HepG2 (cell line): ENCODE results near the gene ETV5. TPM values are rescaled to one million over a fixed set of nuclear protein-coding genes. Genes with fewer than 3 reads are reported as not detected.

Experiments used
- AKAP8 ChIP-seq: sonication (generic); formaldehyde crosslinking; IDR thresholded peaks from 2 replicates; pipeline ENCODE4 v1.5.1; 2020; ENCODE audit warnings: mild to moderate bottlenecking, missing genetic modification reagents
- ARID2 ChIP-seq: sonication (generic); formaldehyde crosslinking; IDR thresholded peaks from 2 replicates; pipeline ENCODE4 v1.8.1; 2022; ENCODE audit warnings: mild to moderate bottlenecking, missing genetic modification reagents, borderline replicate concordance
- ASH2L ChIP-seq: fragments of 300-600, 200-600 bp; sonication (generic); IDR thresholded peaks from 2 replicates; pipeline ENCODE4 v1.7.0; 2017; ENCODE audit warnings: low read depth, mild to moderate bottlenecking, moderate library complexity, mixed read lengths, low read length; ENCODE audit not compliant: insufficient read length
- CC2D1A ChIP-seq: sonication (generic); formaldehyde crosslinking; IDR thresholded peaks from 2 replicates; pipeline ENCODE4 v1.8.1; 2023; ENCODE audit warnings: mild to moderate bottlenecking, missing genetic modification reagents
- CHD4 ChIP-seq: fragments of 200-600 bp; sonication (generic); IDR thresholded peaks from 2 replicates; pipeline ENCODE4 v1.7.0; 2017; ENCODE audit warnings: mild to moderate bottlenecking, low read length, borderline replicate concordance
- CREBL2 ChIP-seq: sonication (generic); formaldehyde crosslinking; IDR thresholded peaks from 2 replicates; pipeline ENCODE4 v1.8.1; 2023; ENCODE audit warnings: missing genetic modification reagents, mild to moderate bottlenecking, borderline replicate concordance
- CSRNP2 ChIP-seq: sonication (generic); formaldehyde crosslinking; conservative IDR thresholded peaks from 2 replicates; pipeline ENCODE4 v1.8.0; 2022; ENCODE audit warnings: low read depth, missing genetic modification reagents
- DRAP1 ChIP-seq: IDR thresholded peaks from 2 replicates; pipeline ENCODE4 v1.6.1; 2016; ENCODE audit warnings: missing genetic modification reagents, missing compliant biosample characterization
- FOXA1 ChIP-seq, 2 experiments: fragments of 450-650 bp in 1 of 2; sonication (generic) in 1 of 2; formaldehyde crosslinking in 1 of 2; IDR thresholded peaks; 2 replicates each; pipeline versions ENCODE4 v1.4.0 to v1.6.1; 2016 to 2020; ENCODE audit warnings: missing genetic modification reagents in 1 of 2
- GABPA ChIP-seq, 2 experiments: IDR thresholded peaks; 2 replicates each; pipeline ENCODE4 v1.6.1; 2011 to 2016; ENCODE audit warnings: low read depth in 2 of 2, low read length in 1 of 2, missing biosample characterization in 1 of 2, missing genetic modification characterization in 1 of 2
- HNRNPH1 ChIP-seq: fragments of 200-400 bp; formaldehyde crosslinking; optimal IDR thresholded peaks from 2 replicates; pipeline ENCODE3; 2017; ENCODE audit warnings: mild to moderate bottlenecking, low read depth, low read length
- KAT8 ChIP-seq: IDR thresholded peaks from 2 replicates; pipeline ENCODE4 v1.6.1; 2016; ENCODE audit warnings: missing genetic modification reagents, missing compliant biosample characterization
- KDM5A ChIP-seq: fragments of 200-600 bp; sonication (generic); IDR thresholded peaks from 2 replicates; pipeline ENCODE4 v1.7.0; 2018; ENCODE audit warnings: antibody characterized with exemption, mild to moderate bottlenecking, low read length, borderline replicate concordance
- KLF13 ChIP-seq: sonication (generic); formaldehyde crosslinking; IDR thresholded peaks from 2 replicates; pipeline ENCODE4 v1.4.0; 2020; ENCODE audit warnings: mild to moderate bottlenecking, missing genetic modification reagents
- NR0B2 ChIP-seq: sonication (generic); formaldehyde crosslinking; IDR thresholded peaks from 2 replicates; pipeline ENCODE4 v1.4.0; 2020; ENCODE audit warnings: mild to moderate bottlenecking, missing genetic modification reagents
- PAF1 ChIP-seq: IDR thresholded peaks from 2 replicates; pipeline ENCODE4 v1.6.1; 2016; ENCODE audit warnings: missing genetic modification reagents, missing compliant biosample characterization
- RORA ChIP-seq: sonication (generic); formaldehyde crosslinking; IDR thresholded peaks from 2 replicates; pipeline ENCODE4 v1.5.0; 2020; ENCODE audit warnings: mild to moderate bottlenecking, missing genetic modification reagents, moderate library complexity
- SETDB1 ChIP-seq: sonication (generic); formaldehyde crosslinking; IDR thresholded peaks from 2 replicates; pipeline ENCODE4 v1.5.1; 2020; ENCODE audit warnings: missing genetic modification reagents, mild to moderate bottlenecking, borderline replicate concordance
- SNAI1 ChIP-seq: sonication (generic); formaldehyde crosslinking; IDR thresholded peaks from 2 replicates; pipeline ENCODE4 v1.5.0; 2020; ENCODE audit warnings: mild to moderate bottlenecking, missing genetic modification reagents, borderline replicate concordance
- TAF15 ChIP-seq: fragments of 200-400 bp; formaldehyde crosslinking; IDR thresholded peaks from one replicate; pipeline ENCODE4 v1.6.1; 2018; ENCODE audit warnings: mild to moderate bottlenecking, low read depth, low read length; ENCODE audit not compliant: poor library complexity, severe bottlenecking
- TEAD2 ChIP-seq: sonication (generic); formaldehyde crosslinking; IDR thresholded peaks from 2 replicates; pipeline ENCODE4 v1.9.0; 2021; ENCODE audit warnings: missing genetic modification reagents
- ZMAT3 ChIP-seq: sonication (generic); formaldehyde crosslinking; conservative IDR thresholded peaks from 2 replicates; pipeline ENCODE4 v1.7.0; 2021; ENCODE audit warnings: missing genetic modification reagents
- ZNF143 ChIP-seq: sonication (generic); formaldehyde crosslinking; IDR thresholded peaks from 2 replicates; pipeline ENCODE4 v1.4.0; 2020; ENCODE audit warnings: missing genetic modification reagents
- ZNF430 ChIP-seq: sonication (generic); formaldehyde crosslinking; IDR thresholded peaks from 2 replicates; pipeline ENCODE4 v1.9.0; 2021; ENCODE audit warnings: mild to moderate bottlenecking, missing genetic modification reagents
- ZNF44 ChIP-seq: sonication (generic); formaldehyde crosslinking; IDR thresholded peaks from 2 replicates; pipeline ENCODE4 v1.5.1; 2020; ENCODE audit warnings: mild to moderate bottlenecking, missing genetic modification reagents
- ZNF616 ChIP-seq: sonication (generic); formaldehyde crosslinking; IDR thresholded peaks from 2 replicates; pipeline ENCODE4 v1.5.0; 2020; ENCODE audit warnings: low read depth, mild to moderate bottlenecking, missing genetic modification reagents
- ZNF7 ChIP-seq: IDR thresholded peaks from 2 replicates; pipeline ENCODE4 v1.6.1; 2016; ENCODE audit warnings: missing biosample characterization, missing genetic modification reagents
- ZNF768 ChIP-seq: sonication (generic); formaldehyde crosslinking; IDR thresholded peaks from 2 replicates; pipeline ENCODE4 v1.4.0; 2020; ENCODE audit warnings: missing genetic modification reagents
- ZNF777 ChIP-seq: sonication (generic); formaldehyde crosslinking; IDR thresholded peaks from 2 replicates; pipeline ENCODE4 v1.4.0; 2020; ENCODE audit warnings: missing genetic modification reagents
- ZSCAN9 ChIP-seq: IDR thresholded peaks from 2 replicates; pipeline ENCODE4 v1.6.1; 2016; ENCODE audit warnings: borderline replicate concordance
- ZZZ3 ChIP-seq: sonication (generic); formaldehyde crosslinking; IDR thresholded peaks from 2 replicates; pipeline ENCODE4 v1.4.0; 2020; ENCODE audit warnings: missing genetic modification reagents, mild to moderate bottlenecking, borderline replicate concordance
- polyA plus RNA-seq, 8 experiments: library from polyadenylated mRNA; depleted of rRNA in 3 of 8; stranded (reverse) in 7 of 8; unstranded in 1 of 8; fragments of >200 nt; fragmentation: Illumina TruSeq in 4 of 8; extraction: Trizol in 4 of 8; gene quantifications; 2 replicates each; pipeline versions ENCODE4 v1.2.1 to v1.2.3, GENCODE V29; 2011 to 2016; ENCODE audit warnings: low read depth in 4 of 8, missing spikeins in 1 of 8, mixed read lengths in 1 of 8; ENCODE audit not compliant: insufficient read depth in 1 of 8
- total RNA-seq, 5 experiments: library from RNA; depleted of rRNA; stranded (reverse); fragments of >200 nt; fragmentation: Illumina TruSeq; extraction: Trizol; gene quantifications; 2 replicates each; pipeline ENCODE4 v1.2.3, GENCODE V29; 2016; ENCODE audit warnings: low read depth in 1 of 5

The ETV5 gene
- total and polyA plus RNA-seq, 2 of the 13 experiments (the other 11 are each of a cell fraction or from before 2014, with no cell fraction given): 52.9 to 57.2 TPM

- no peak for TF ChIP-seq ZNF430 (CRISPR knock-in tag)
- TF ChIP-seq DRAP1 (CRISPR knock-in tag): no peak
- no peak for TF ChIP-seq ZSCAN9 (CRISPR knock-in tag)
- no peak for TF ChIP-seq ZNF768 (CRISPR knock-in tag)
- TF ChIP-seq KAT8: 0 out of 2 replicates have a peak, but pooled peaks have one; percentile 14
- TF ChIP-seq TAF15: no peak
- TF ChIP-seq ZMAT3: no peak
- TF ChIP-seq ZNF44 (CRISPR knock-in tag): no peak
- TF ChIP-seq GABPA (IDR thresholded peaks at IDR 0.05; ENCODE audit: low read depth, low read length): no peak
- no peak for TF ChIP-seq GABPA (CRISPR knock-in tag; IDR thresholded peaks at IDR 0.05; ENCODE audit: low read depth)
- no peak for TF ChIP-seq ARID2 (CRISPR knock-in tag)
- no peak for TF ChIP-seq SETDB1 (CRISPR knock-in tag)
- no peak for TF ChIP-seq ZNF143 (CRISPR knock-in tag)
- no peak for TF ChIP-seq NR0B2
- no peak for TF ChIP-seq KLF13 (CRISPR knock-in tag)
- no peak for TF ChIP-seq SNAI1 (CRISPR knock-in tag)
- TF ChIP-seq ASH2L: no peak
- TF ChIP-seq TEAD2 (CRISPR knock-in tag): no peak
- TF ChIP-seq CSRNP2 (CRISPR knock-in tag): no peak
- TF ChIP-seq PAF1 (CRISPR knock-in tag): no peak
- no peak for TF ChIP-seq ZZZ3 (CRISPR knock-in tag)
- no peak for TF ChIP-seq FOXA1 (IDR thresholded peaks at IDR 0.05)
- TF ChIP-seq FOXA1 (CRISPR knock-in tag; IDR thresholded peaks at IDR 0.05): 0 out of 2 replicates have a peak, but pooled peaks have one; percentile 18
- no peak for TF ChIP-seq RORA (CRISPR knock-in tag)
- no peak for TF ChIP-seq AKAP8 (CRISPR knock-in tag)
- TF ChIP-seq CHD4: no peak
- no peak for TF ChIP-seq ZNF7
- no peak for TF ChIP-seq ZNF616 (CRISPR knock-in tag)
- TF ChIP-seq KDM5A: no peak
- TF ChIP-seq ZNF777 (CRISPR knock-in tag): 0 out of 2 replicates have a peak, but pooled peaks have one; percentile 31
- TF ChIP-seq CC2D1A (CRISPR knock-in tag): no peak
- TF ChIP-seq HNRNPH1: no peak
- TF ChIP-seq CREBL2 (CRISPR knock-in tag): no peak
Observed at GRCh38 chr3:186093271-186093900, 15.5 kb downstream of the ETV5 start (continued).
